Testis (tissue), 2 donors: Measurements from ENCODE around the gene LGALS4.

Experiments
- POLR2A ChIP-seq: fragments of 450-650 bp; IDR thresholded peaks from one replicate; pipeline ENCODE4 v1.6.1; 2017; ENCODE audit warnings: antibody characterized with exemption, mild to moderate bottlenecking, moderate library complexity
- TF ChIP-seq, protein P1 (sequence below), 3 experiments: fragments of 450-650 bp in 2 of 3; fragments of 200-600 bp in 1 of 3; sonication (generic) in 1 of 3; IDR thresholded peaks; one replicate each; pipeline ENCODE4 v1.5.1; 2016 to 2019; ENCODE audit warnings: antibody characterized with exemption in 3 of 3, mild to moderate bottlenecking in 2 of 3, moderate library complexity in 1 of 3

DNA sequence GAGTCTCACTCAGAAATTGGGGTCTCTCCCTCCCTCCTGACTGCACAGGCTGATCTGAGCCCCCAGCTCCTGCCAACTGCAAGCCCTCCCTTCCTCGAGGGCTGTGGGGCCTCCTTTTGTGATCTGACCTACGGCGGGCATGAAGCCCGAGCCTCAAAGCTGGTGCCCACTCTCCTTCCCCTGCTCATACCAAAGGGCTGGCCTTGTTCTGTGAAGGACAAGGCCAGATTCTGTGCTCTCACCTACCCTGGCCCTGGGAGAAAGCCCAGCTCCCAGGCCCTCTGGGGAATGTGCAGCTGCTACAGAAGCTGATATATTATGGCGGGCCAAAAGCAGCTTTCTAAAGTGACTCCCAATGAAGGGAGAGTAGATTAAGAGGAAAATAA, 27.8 kb upstream of the LGALS4 start:
- TF ChIP-seq, protein P1, sequence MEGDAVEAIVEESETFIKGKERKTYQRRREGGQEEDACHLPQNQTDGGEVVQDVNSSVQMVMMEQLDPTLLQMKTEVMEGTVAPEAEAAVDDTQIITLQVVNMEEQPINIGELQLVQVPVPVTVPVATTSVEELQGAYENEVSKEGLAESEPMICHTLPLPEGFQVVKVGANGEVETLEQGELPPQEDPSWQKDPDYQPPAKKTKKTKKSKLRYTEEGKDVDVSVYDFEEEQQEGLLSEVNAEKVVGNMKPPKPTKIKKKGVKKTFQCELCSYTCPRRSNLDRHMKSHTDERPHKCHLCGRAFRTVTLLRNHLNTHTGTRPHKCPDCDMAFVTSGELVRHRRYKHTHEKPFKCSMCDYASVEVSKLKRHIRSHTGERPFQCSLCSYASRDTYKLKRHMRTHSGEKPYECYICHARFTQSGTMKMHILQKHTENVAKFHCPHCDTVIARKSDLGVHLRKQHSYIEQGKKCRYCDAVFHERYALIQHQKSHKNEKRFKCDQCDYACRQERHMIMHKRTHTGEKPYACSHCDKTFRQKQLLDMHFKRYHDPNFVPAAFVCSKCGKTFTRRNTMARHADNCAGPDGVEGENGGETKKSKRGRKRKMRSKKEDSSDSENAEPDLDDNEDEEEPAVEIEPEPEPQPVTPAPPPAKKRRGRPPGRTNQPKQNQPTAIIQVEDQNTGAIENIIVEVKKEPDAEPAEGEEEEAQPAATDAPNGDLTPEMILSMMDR (IDR thresholded peaks at IDR 0.05) = no peak
- TF ChIP-seq POLR2A = no peak
